GM12878 (cell line): Measurements from ENCODE around the gene TMEM212. TPM values are rescaled to one million over a fixed set of nuclear protein-coding genes. Genes with fewer than 3 reads are reported as not detected.

Experiments used
- ATAC-seq: fragments of 200-7000 bp; cut with Tn5 transposase; 3 replicates; pipeline ENCODE4 v1.9.1; 2020; ENCODE audit warnings: mild to moderate bottlenecking, moderate library complexity
- BruUV-seq: library from RNA; stranded (reverse); fragments of 400-500 nt; replicated peaks from 2 replicates; lab custom pipeline; 2021; lab: Mats Ljungman, UMichigan
- CTCF ChIA-PET: fragments of 300-600 bp; sonication (Branson Sonifier 250); formaldehyde crosslinking; extraction: SDS; loops from one replicate; lab custom pipeline; 2021; ENCODE audit warnings: inconsistent platforms; lab: Yijun Ruan, JAX
- POLR2A ChIA-PET: fragments of 350-600 bp; formaldehyde crosslinking; extraction: SDS; loops from one replicate; lab custom pipeline; 2021; ENCODE audit warnings: inconsistent platforms; lab: Charles Lee
- RAD21 ChIA-PET: fragments of 300-600 bp; sonication (Branson Sonifier 250); formaldehyde crosslinking; loops from one replicate; lab custom pipeline; 2023; ENCODE audit warnings: antibody characterized with exemption; ENCODE audit not compliant: unreplicated experiment; lab: Charles Lee
- SMC1A ChIA-PET: fragments of 300-600 bp; sonication (Branson Sonifier 250); formaldehyde crosslinking; loops from one replicate; lab custom pipeline; 2023; ENCODE audit not compliant: unreplicated experiment, uncharacterized antibody; lab: Charles Lee
- DNase-seq: peaks from one replicate; pipeline ENCODE4 v3.0.0-alpha.2; 2011; ENCODE audit warnings: low read depth, low spot score
- FAIRE-seq: peaks from 3 replicates; lab custom pipeline; 2011; peaks lifted over from hg19 to GRCh38; lab: Jason Lieb, UNC
- H2AFZ ChIP-seq: 2 replicates; pipeline ENCODE4 v1.6.0; 2011; ENCODE audit warnings: low read depth, low read length, control low read depth; ENCODE audit not compliant: control insufficient read depth
- H3K27ac ChIP-seq: 2 replicates; pipeline ENCODE4 v1.5.1; 2011; ENCODE audit warnings: control low read depth; ENCODE audit not compliant: control insufficient read depth, insufficient read depth
- H3K27me3 ChIP-seq, 2 experiments: replicated peaks in 1 of 2; 2 replicates each; pipeline versions ENCODE4 v1.6.0 to v1.6.1; 2011; ENCODE audit warnings: low read length in 1 of 2; ENCODE audit not compliant: control insufficient read depth in 2 of 2, insufficient read depth in 2 of 2
- H3K36me3 ChIP-seq, 2 experiments: 2 replicates each; pipeline ENCODE4 v1.5.1; 2011; ENCODE audit warnings: low read length in 1 of 2; ENCODE audit not compliant: control insufficient read depth in 2 of 2, insufficient read depth in 2 of 2
- H3K4me1 ChIP-seq: 2 replicates; pipeline ENCODE4 v1.6.1; 2011; ENCODE audit warnings: mild to moderate bottlenecking, low read length, moderate library complexity, mixed read lengths; ENCODE audit not compliant: control insufficient read depth, insufficient read depth
- H3K4me2 ChIP-seq: 2 replicates; pipeline ENCODE4 v1.6.0; 2011; ENCODE audit warnings: control low read depth; ENCODE audit not compliant: control insufficient read depth, insufficient read depth
- H3K4me3 ChIP-seq: fragments of 200-600 bp; sonication (generic); 2 replicates; pipeline ENCODE4 v1.5.1; 2016
- H3K79me2 ChIP-seq: 2 replicates; pipeline ENCODE4 v1.6.0; 2011; ENCODE audit warnings: low read length; ENCODE audit not compliant: control insufficient read depth, insufficient read depth
- H3K9ac ChIP-seq: 2 replicates; pipeline ENCODE4 v1.8.0; 2011; ENCODE audit warnings: low read length, control low read depth, mixed read lengths; ENCODE audit not compliant: control insufficient read depth, insufficient read depth
- H3K9me3 ChIP-seq: replicated peaks from 3 replicates; pipeline ENCODE4 v1.5.1; 2011; ENCODE audit warnings: mild to moderate bottlenecking, low read length; ENCODE audit not compliant: control insufficient read depth, insufficient read depth
- H4K20me1 ChIP-seq: 2 replicates; pipeline ENCODE4 v1.6.0; 2011; ENCODE audit not compliant: control insufficient read depth, insufficient read depth
- BACH1 ChIP-seq: fragments of 450-650 bp; IDR thresholded peaks from 2 replicates; pipeline ENCODE4 v1.6.1; 2017; ENCODE audit warnings: mild to moderate bottlenecking, borderline replicate concordance
- BCLAF1 ChIP-seq: fragments of 450-650 bp; IDR thresholded peaks from 2 replicates; pipeline ENCODE4 v1.6.1; 2017; ENCODE audit warnings: antibody characterized with exemption, mild to moderate bottlenecking, moderate library complexity
- CBX5 ChIP-seq: sonication (generic); IDR thresholded peaks from 2 replicates; pipeline ENCODE4 v1.6.1; 2016; ENCODE audit warnings: low read depth, moderate library complexity, mild to moderate bottlenecking, inconsistent platforms
- FOXM1 ChIP-seq: IDR thresholded peaks from 2 replicates; pipeline ENCODE4 v1.6.1; 2012; ENCODE audit warnings: low read depth, mild to moderate bottlenecking, inconsistent platforms, low read length, moderate library complexity
- HCFC1 ChIP-seq: fragments of 150-350 bp; IDR thresholded peaks from 2 replicates; pipeline ENCODE4 v1.6.1; 2014; ENCODE audit warnings: low read length
- NFXL1 ChIP-seq: fragments of 450-650 bp; IDR thresholded peaks from 2 replicates; pipeline ENCODE4 v1.6.1; 2017; ENCODE audit warnings: antibody characterized with exemption, mild to moderate bottlenecking, borderline replicate concordance
- POLR2AphosphoS5 ChIP-seq: IDR thresholded peaks from 2 replicates; pipeline ENCODE4 v1.6.1; 2011; ENCODE audit warnings: mild to moderate bottlenecking, low read length, inconsistent platforms
- POU2F2 ChIP-seq: IDR thresholded peaks from 3 replicates; pipeline ENCODE4 v1.6.1; 2011; ENCODE audit warnings: low read depth, mild to moderate bottlenecking, low read length, borderline replicate concordance
- STAT1 ChIP-seq: fragments of 450-650 bp; conservative IDR thresholded peaks from 2 replicates; pipeline ENCODE4 v1.6.1; 2014; ENCODE audit warnings: antibody characterized with exemption, mild to moderate bottlenecking
- ZSCAN29 ChIP-seq: fragments of 450-650 bp; IDR thresholded peaks from 2 replicates; pipeline ENCODE4 v1.6.1; 2017; ENCODE audit warnings: mild to moderate bottlenecking, moderate library complexity
- WGBS: methylation state at CpG from one replicate; pipeline ENCODE4 v1.1.6; 2016; ENCODE audit warnings: low lambda C conversion rate; ENCODE audit not compliant: insufficient replicate concordance, insufficient coverage; ENCODE audit errors: missing lambda C conversion rate; 5-methylcytosine and 5-hydroxymethylcytosine counted together
- in situ Hi-C: fragments of 300-500 bp; cut with MboI; formaldehyde crosslinking; loops from 9 replicates; pipeline ENCODE4 v1.14.3; 2018; ENCODE audit warnings: mixed read lengths
- intact Hi-C: fragments of 100-400 bp; cut with micrococcal nuclease; formaldehyde crosslinking; loops from one replicate; pipeline ENCODE4 v1.14.2; 2022; ENCODE audit not compliant: unreplicated experiment
- polyA plus RNA-seq, 11 experiments: library from polyadenylated mRNA; depleted of rRNA in 4 of 11; unstranded in 6 of 11; stranded (reverse) in 5 of 11; fragments of >200 nt; fragmentation: Nextera tagmentation in 4 of 11; fragmentation: Illumina TruSeq in 1 of 11; extraction: Ambion mirVana in 4 of 11; extraction: Trizol in 1 of 11; gene quantifications; 1 replicate in 1 of 11; 2 replicates in 10 of 11; pipeline versions ENCODE4 v1.2.1 to v1.2.3, GENCODE V29; 2011 to 2016; ENCODE audit warnings: inconsistent platforms in 2 of 11, missing spikeins in 2 of 11, low read depth in 1 of 11
- total RNA-seq, 4 experiments: library from RNA; depleted of rRNA in 3 of 4; stranded (reverse); fragments of >200 nt in 3 of 4; fragmentation: Illumina TruSeq in 1 of 4; extraction: Trizol in 1 of 4; gene quantifications; 2 replicates each; pipeline versions ENCODE4 v1.2.1 to v1.2.3, GENCODE V29; 2013 to 2021

The TMEM212 gene
- total and polyA plus RNA-seq, 10 of the 15 experiments (the other 5 are each of a cell fraction or from before 2014, with no cell fraction given), result not detected

- TF ChIP-seq ZSCAN29 (no peak), POU2F2 (no peak), STAT1 (no peak), POLR2AphosphoS5 (no peak), FOXM1 (no peak), BACH1 (no peak), BCLAF1 (no peak), NFXL1 (no peak), HCFC1 (no peak), CBX5 (no peak)
- H3K79me2 ChIP-seq, result no peaks in the 10 kb centered on the region
- H3K9me3 ChIP-seq, result peaks cover 6% of the 10 kb centered on the region; the same call in 2 of the 3 replicates
- DNase-seq (no peak), ATAC-seq (no peak), FAIRE-seq (no peak)
- ChIA-PET RAD21 (no interaction called here), CTCF (interaction anchor here (0.8 to 2.2 kb wide), 4 partner anchors 10 to 491 kb away, joined by 3 to 6 read pairs (median 5); no protein-coding TSS in a partner anchor), SMC1A (interaction anchor here (0.8 to 1.6 kb wide), 5 partner anchors 9 to 275 kb away, joined by 3 to 6 read pairs (median 3); no protein-coding TSS in a partner anchor), POLR2A (no interaction called here)
- H3K9ac ChIP-seq, result no peak overlapping the region
- H3K4me3 ChIP-seq, result no peak overlapping the region
- no TSS peak for BruUV-seq
- intact Hi-C loops, result no loop called here
- H3K36me3 ChIP-seq, result no peaks in the 10 kb centered on the region
- no peaks in the 10 kb centered on the region for H3K27me3 ChIP-seq
- H3K27ac ChIP-seq, result no peak overlapping the region
- peaks cover 13% of the 10 kb centered on the region for H3K4me1 ChIP-seq
- in situ Hi-C loops, result no loop called here
- no peaks in the 10 kb centered on the region for H4K20me1 ChIP-seq
- WGBS, result 75% methylated on average over 6 of the region's 6 CpGs
- no peak overlapping the region for H2AFZ ChIP-seq
- H3K4me2 ChIP-seq, result no peak overlapping the region
Measured at GRCh38 chr3:171850320-171850959, 7.3 kb downstream of the TMEM212 start.
